Lower leg skin (tissue), 4 donors: ENCODE data around the gene LHFPL5. TPM values are rescaled to one million over a fixed set of nuclear protein-coding genes. Genes with fewer than 3 reads are reported as not detected.

Experiments used
- DNase-seq, 2 donors: peaks; one replicate each; pipeline ENCODE4 v3.0.0-alpha.2; 2019; ENCODE audit warnings: low spot score in 2 of 2
- H3K4me3 ChIP-seq: fragments of 200-600 bp; sonication (generic); 2 replicates; pipeline ENCODE4 v1.5.1; 2017; ENCODE audit warnings: mild to moderate bottlenecking, low read depth; ENCODE audit not compliant: poor library complexity, severe bottlenecking
- CTCF ChIP-seq, 3 donors: fragments of 450-650 bp; IDR thresholded peaks; one replicate each; pipeline ENCODE4 v1.5.1; 2016; ENCODE audit warnings: antibody characterized with exemption in 3 of 3, mild to moderate bottlenecking in 3 of 3, moderate library complexity in 2 of 3
- POLR2A ChIP-seq, 2 donors: fragments of 450-650 bp; IDR thresholded peaks; one replicate each; pipeline ENCODE4 v1.6.1; 2016 to 2017; ENCODE audit warnings: antibody characterized with exemption in 2 of 2, mild to moderate bottlenecking in 1 of 2, moderate library complexity in 1 of 2
- WGBS, 2 donors: methylation state at CpG; one replicate each; pipeline ENCODE4 v1.1.5; 2018; 5-methylcytosine and 5-hydroxymethylcytosine counted together
- intact Hi-C: fragments of 100-400 bp; cut with DNase I; formaldehyde crosslinking; loops from one replicate; pipeline ENCODE4 v1.15.0; 2023; ENCODE audit warnings: low total_unique reads
- total RNA-seq, 4 donors: library from RNA; depleted of rRNA; stranded (reverse); fragments of >200 nt; gene quantifications; one replicate each; pipeline ENCODE4 v1.1.0, GENCODE V29; 2016

Gene LHFPL5
- total RNA-seq, 4 donors from 2014 or later = not detected

- no peak for DNase-seq
- 42 to 73% methylated on average over 2 of the region's 2 CpGs for WGBS, 2 donors
- no peak overlapping the region for H3K4me3 ChIP-seq
- TF ChIP-seq POLR2A (IDR thresholded peaks at IDR 0.05) (no peak), CTCF (IDR thresholded peaks at IDR 0.05) (no peak)
- intact Hi-C loops = no loop called here
Measured at GRCh38 chr6:35778437-35778836, 26.7 kb upstream of the LHFPL5 start.

GRCh38 chr6:35780719-35781118, 24.4 kb upstream of the LHFPL5 start, which contains the start of gene CLPSL1:
Gene CLPSL1 (plus strand): TSS chr6:35781019. CDS start chr6:35781111, 92 bp downstream.
- no peak within 1 kb of the TSS for H3K4me3 ChIP-seq
- no peak for TF ChIP-seq POLR2A (IDR thresholded peaks at IDR 0.05)
- no peak for TF ChIP-seq CTCF (IDR thresholded peaks at IDR 0.05)
- no peak for DNase-seq
- intact Hi-C loops = no loop called here
- 86 to 88% methylated on average over 7 of the region's 7 CpGs for WGBS, 2 donors

GRCh38 chr6:35781290-35781689, 23.9 kb upstream of the LHFPL5 start:
- no peak for DNase-seq
- TF ChIP-seq CTCF (IDR thresholded peaks at IDR 0.05) = no peak
- TF ChIP-seq POLR2A (IDR thresholded peaks at IDR 0.05) = no peak
- H3K4me3 ChIP-seq = no peak overlapping the region
- 84 to 95% methylated on average over 2 of the region's 2 CpGs for WGBS, 2 donors
- intact Hi-C loops = no loop called here

- no peak overlapping the region for H3K4me3 ChIP-seq
- no peak for DNase-seq
- 36 to 48% methylated on average over 3 of the region's 3 CpGs for whole genome bisulfite sequencing, 2 donors
- intact Hi-C loops = no loop called here
- TF ChIP-seq CTCF (IDR thresholded peaks at IDR 0.05) = no peak
- no peak for TF ChIP-seq POLR2A (IDR thresholded peaks at IDR 0.05)
Measured at GRCh38 chr6:35782424-35782823, 22.7 kb upstream of the LHFPL5 start.

GRCh38 chr6:35784200-35784599, 21.0 kb upstream of the LHFPL5 start:
- WGBS, 2 donors = 32 to 47% methylated on average over 2 of the region's 2 CpGs
- no peak overlapping the region for H3K4me3 ChIP-seq
- DNase-seq = no peak
- TF ChIP-seq CTCF (IDR thresholded peaks at IDR 0.05) = no peak
- no peak for TF ChIP-seq POLR2A (IDR thresholded peaks at IDR 0.05)
- intact Hi-C loops = no loop called here

GRCh38 chr6:35786272-35786671, 18.9 kb upstream of the LHFPL5 start:
- 60 to 69% methylated on average over 2 of the region's 2 CpGs for WGBS, 2 donors
- TF ChIP-seq CTCF (IDR thresholded peaks at IDR 0.05) (no peak), POLR2A (IDR thresholded peaks at IDR 0.05) (no peak)
- no peak for DNase-seq
- intact Hi-C loops = no loop called here
- H3K4me3 ChIP-seq = no peak overlapping the region
